DND-41 (cell line): ENCODE data around the gene ADARB2.

Source experiments
- ATAC-seq: fragments of 200-7000 bp; cut with Tn5 transposase; 3 replicates; pipeline ENCODE4 v1.9.1; 2021; ENCODE audit warnings: low read depth; ENCODE audit not compliant: insufficient read depth
- DNase-seq: peaks from one replicate; pipeline ENCODE4 v3.0.0-alpha.2; 2020
- H2AFZ ChIP-seq: 2 replicates; pipeline ENCODE4 v1.6.0; 2012; ENCODE audit warnings: low read depth, low read length
- H3K27ac ChIP-seq: 2 replicates; pipeline ENCODE4 v1.5.1; 2012; ENCODE audit warnings: low read length, inconsistent platforms
- H3K27me3 ChIP-seq: fragments of 200-600 bp; sonication (generic); 2 replicates; pipeline ENCODE4 v1.6.0; 2012; ENCODE audit warnings: low read length, mild to moderate bottlenecking, inconsistent platforms; ENCODE audit not compliant: insufficient read depth, poor library complexity
- H3K36me3 ChIP-seq: 2 replicates; pipeline ENCODE4 v1.5.1; 2012; ENCODE audit warnings: low read length, inconsistent platforms; ENCODE audit not compliant: insufficient read depth
- H3K4me1 ChIP-seq: 2 replicates; pipeline ENCODE4 v1.5.1; 2012; ENCODE audit warnings: mild to moderate bottlenecking, low read length; ENCODE audit not compliant: insufficient read depth
- H3K4me2 ChIP-seq: 2 replicates; pipeline ENCODE4 v1.6.0; 2012; ENCODE audit warnings: mild to moderate bottlenecking, moderate library complexity, low read length, inconsistent platforms; ENCODE audit not compliant: insufficient read depth
- H3K4me3 ChIP-seq, 2 experiments: fragments of 200-600 bp in 1 of 2; shearing (Covaris generic) in 1 of 2; 2 replicates each; pipeline ENCODE4 v1.5.1; 2012 to 2016; ENCODE audit warnings: inconsistent platforms in 2 of 2, low read length in 2 of 2, mild to moderate bottlenecking in 2 of 2, low read depth in 1 of 2, moderate library complexity in 1 of 2
- H3K79me2 ChIP-seq: 2 replicates; pipeline ENCODE4 v1.6.0; 2012; ENCODE audit warnings: low read length, inconsistent platforms; ENCODE audit not compliant: insufficient read depth
- H3K9ac ChIP-seq: 2 replicates; pipeline ENCODE4 v1.6.0; 2012; ENCODE audit warnings: low read depth, mild to moderate bottlenecking, inconsistent platforms, low read length, moderate library complexity
- H3K9me3 ChIP-seq: 2 replicates; pipeline ENCODE4 v1.5.1; 2012; ENCODE audit warnings: low read length, moderate library complexity, mild to moderate bottlenecking, inconsistent platforms; ENCODE audit not compliant: insufficient read depth, severe bottlenecking
- H4K20me1 ChIP-seq: 2 replicates; pipeline ENCODE4 v1.6.0; 2012; ENCODE audit warnings: low read length; ENCODE audit not compliant: insufficient read depth
- CTCF ChIP-seq: IDR thresholded peaks from 2 replicates; pipeline ENCODE4 v1.5.1; 2012; ENCODE audit warnings: borderline replicate concordance, low read length, moderate library complexity, mild to moderate bottlenecking; ENCODE audit not compliant: poor library complexity, severe bottlenecking; ENCODE audit errors: extremely low read depth
- EZH2 ChIP-seq: IDR thresholded peaks from 3 replicates; pipeline ENCODE4 v1.6.1; 2012; ENCODE audit warnings: borderline replicate concordance, low read depth, mild to moderate bottlenecking, moderate library complexity, low read length, inconsistent platforms; ENCODE audit not compliant: severe bottlenecking

ADARB2 gene

GRCh38 chr10:1310271-1310789 lies 427.0 kb downstream of the ADARB2 start:
- ATAC-seq = no peak
- no peak for DNase-seq
- H3K9ac ChIP-seq = no peak overlapping the region
- H4K20me1 ChIP-seq = no peaks in the 10 kb centered on the region
- TF ChIP-seq EZH2 (no peak), CTCF (no peak)
- no peaks in the 10 kb centered on the region for H3K27me3 ChIP-seq
- no peak overlapping the region for H3K4me3 ChIP-seq
- H2AFZ ChIP-seq = no peak overlapping the region
- H3K9me3 ChIP-seq = no peaks in the 10 kb centered on the region
- peaks cover 5% of the 10 kb centered on the region; the same call in 1 of the 2 replicates for H3K4me1 ChIP-seq
- no peak overlapping the region for H3K27ac ChIP-seq
- H3K79me2 ChIP-seq = no peaks in the 10 kb centered on the region
- H3K36me3 ChIP-seq = no peaks in the 10 kb centered on the region
- H3K4me2 ChIP-seq = no peak overlapping the region

GRCh38 chr10:1309617-1310270 lies 427.6 kb downstream of the ADARB2 start:
- Histone ChIP-seq H3K79me2 (no peaks in the 10 kb centered on the region), H3K4me1 (peaks cover 5% of the 10 kb centered on the region; the same call in 1 of the 2 replicates), H3K27ac (no peak overlapping the region), H3K9ac (no peak overlapping the region), H4K20me1 (no peaks in the 10 kb centered on the region), H3K4me3 (no peak overlapping the region), H3K36me3 (no peaks in the 10 kb centered on the region), H3K27me3 (no peaks in the 10 kb centered on the region), H3K9me3 (no peaks in the 10 kb centered on the region), H3K4me2 (no peak overlapping the region), H2AFZ (no peak overlapping the region)
- no peak for ATAC-seq
- no peak for DNase-seq
- TF ChIP-seq CTCF (no peak), EZH2 (no peak)

- Histone ChIP-seq H3K79me2 (no peaks in the 10 kb centered on the region), H2AFZ (no peak overlapping the region), H3K4me1 (peaks cover 5% of the 10 kb centered on the region; the same call in 1 of the 2 replicates), H3K27me3 (no peaks in the 10 kb centered on the region), H3K4me3 (no peak overlapping the region), H3K36me3 (no peaks in the 10 kb centered on the region), H3K9ac (no peak overlapping the region), H3K9me3 (no peaks in the 10 kb centered on the region), H3K27ac (no peak overlapping the region), H4K20me1 (no peaks in the 10 kb centered on the region), H3K4me2 (no peak overlapping the region)
- TF ChIP-seq EZH2 = no peak
- TF ChIP-seq CTCF = no peak
- DNase-seq = no peak
- ATAC-seq = no peak
Measured at GRCh38 chr10:1308962-1309616, 428.2 kb downstream of the ADARB2 start.
